GM04503 (cell line): ENCODE data around the gene RASGEF1B.

Source experiments
- DNase-seq: peaks from one replicate; pipeline ENCODE4 v3.0.0-alpha.2; 2012; ENCODE audit warnings: low read depth

RASGEF1B gene

GRCh38 chr4:81465406-81466340, 6.0 kb downstream of the RASGEF1B start:
- no peak for DNase-seq

- no peak for DNase-seq
Measured at GRCh38 chr4:81460834-81461233, 10.9 kb downstream of the RASGEF1B start.

GRCh38 chr4:81460191-81460701, 11.5 kb downstream of the RASGEF1B start:
- no peak for DNase-seq

GRCh38 chr4:81459228-81459627, 12.5 kb downstream of the RASGEF1B start:
- DNase-seq: no peak

GRCh38 chr4:81457921-81458520, 13.7 kb downstream of the RASGEF1B start:
- DNase-seq: no peak

- DNase-seq: no peak
Measured at GRCh38 chr4:81457345-81457744, 14.4 kb downstream of the RASGEF1B start.

GRCh38 chr4:81455897-81456296, 15.8 kb downstream of the RASGEF1B start:
- no peak for DNase-seq

- DNase-seq: no peak
Measured at GRCh38 chr4:81454948-81455347, 16.8 kb downstream of the RASGEF1B start.

- DNase-seq: no peak
Measured at GRCh38 chr4:81454499-81454898, 17.2 kb downstream of the RASGEF1B start.

GRCh38 chr4:81453024-81453423, 18.7 kb downstream of the RASGEF1B start:
- DNase-seq: no peak

- DNase-seq: no peak
Measured at GRCh38 chr4:81452452-81453006, 19.2 kb downstream of the RASGEF1B start.

- no peak for DNase-seq
Measured at GRCh38 chr4:81449015-81449414, 22.7 kb downstream of the RASGEF1B start.

GRCh38 chr4:81447566-81448229, 24.0 kb downstream of the RASGEF1B start:
- DNase-seq: no peak

- DNase-seq: no peak
Measured at GRCh38 chr4:81446634-81447033, 25.1 kb downstream of the RASGEF1B start.

- DNase-seq: no peak
Measured at GRCh38 chr4:81445196-81445595, 26.5 kb downstream of the RASGEF1B start.

- no peak for DNase-seq
Measured at GRCh38 chr4:81442484-81443085, 29.1 kb downstream of the RASGEF1B start.

GRCh38 chr4:81440949-81441348, 30.8 kb downstream of the RASGEF1B start:
- DNase-seq: no peak

- DNase-seq: no peak
Measured at GRCh38 chr4:81436941-81437574, 34.6 kb downstream of the RASGEF1B start.

GRCh38 chr4:81436096-81436495, 35.6 kb downstream of the RASGEF1B start:
- no peak for DNase-seq

- DNase-seq: no peak
Measured at GRCh38 chr4:81432825-81433224, 38.9 kb downstream of the RASGEF1B start.

GRCh38 chr4:81431971-81432370, 39.7 kb downstream of the RASGEF1B start:
- DNase-seq: no peak
